Tibial nerve (tissue), 4 donors: Measurements from ENCODE around the gene KRTAP13-2.

Experiments
- CTCF ChIP-seq, 5 experiments: fragments of 200-600 bp in 3 of 5; fragments of 450-650 bp in 2 of 5; sonication (generic) in 3 of 5; IDR thresholded peaks; one replicate each; pipeline ENCODE4 v1.5.1; 2016 to 2019; ENCODE audit warnings: antibody characterized with exemption in 5 of 5, mild to moderate bottlenecking in 3 of 5, moderate library complexity in 2 of 5
- EP300 ChIP-seq, 2 donors: sonication (generic); formaldehyde crosslinking; IDR thresholded peaks; one replicate each; pipeline ENCODE4 v1.6.1; 2017; ENCODE audit warnings: antibody characterized with exemption in 2 of 2, mild to moderate bottlenecking in 1 of 2
- POLR2A ChIP-seq, 2 donors: fragments of 450-650 bp; IDR thresholded peaks; one replicate each; pipeline ENCODE4 v1.6.1; 2017; ENCODE audit warnings: antibody characterized with exemption in 2 of 2, mild to moderate bottlenecking in 2 of 2, moderate library complexity in 2 of 2

DNA sequence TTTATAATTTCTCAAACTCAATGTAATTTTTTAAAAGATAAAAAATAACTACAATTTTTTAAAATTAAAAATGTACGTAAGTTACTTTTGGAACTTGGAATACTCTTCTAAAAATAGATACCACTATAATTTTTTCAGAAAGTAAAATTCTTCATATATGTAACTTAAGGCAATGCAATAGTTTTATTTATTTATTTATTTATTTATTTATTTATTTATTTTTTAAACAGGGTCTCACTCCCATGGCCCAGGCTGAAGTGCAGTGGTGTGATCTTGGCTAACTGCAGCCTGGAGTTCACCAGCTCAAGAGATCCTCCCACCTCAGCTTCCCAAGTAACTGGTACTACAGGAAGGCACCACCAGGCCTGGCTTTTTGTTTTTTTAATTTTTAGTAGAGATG is 20.5 kb downstream of the KRTAP13-2 start:
- TF ChIP-seq CTCF (IDR thresholded peaks at IDR 0.05) (no peak), EP300 (IDR thresholded peaks at IDR 0.05) (no peak), POLR2A (IDR thresholded peaks at IDR 0.05) (no peak)
